GM12878 (cell line): ENCODE results near the gene CCNY. TPM values are rescaled to one million over a fixed set of nuclear protein-coding genes. Genes with fewer than 3 reads are reported as not detected.

Source experiments
- CEBPZ ChIP-seq: fragments of 150-350 bp; IDR thresholded peaks from 2 replicates; pipeline ENCODE4 v1.6.1; 2016; ENCODE audit warnings: low read depth, low read length
- CREB1 ChIP-seq: IDR thresholded peaks from 2 replicates; pipeline ENCODE4 v1.6.1; 2012; ENCODE audit warnings: low read depth, mild to moderate bottlenecking, inconsistent platforms
- E2F8 ChIP-seq: fragments of 450-650 bp; IDR thresholded peaks from 2 replicates; pipeline ENCODE4 v1.6.1; 2018; ENCODE audit warnings: mild to moderate bottlenecking, low read depth, moderate library complexity; ENCODE audit not compliant: partially characterized antibody
- YY1 ChIP-seq: IDR thresholded peaks from 2 replicates; pipeline ENCODE4 v1.6.1; 2011; ENCODE audit warnings: low read depth, mild to moderate bottlenecking, low read length
- ZNF207 ChIP-seq: fragments of 450-650 bp; IDR thresholded peaks from 2 replicates; pipeline ENCODE4 v1.6.1; 2014; ENCODE audit warnings: antibody characterized with exemption, mild to moderate bottlenecking, borderline replicate concordance
- polyA plus RNA-seq, 11 experiments: library from polyadenylated mRNA; depleted of rRNA in 4 of 11; unstranded in 6 of 11; stranded (reverse) in 5 of 11; fragments of >200 nt; fragmentation: Nextera tagmentation in 4 of 11; fragmentation: Illumina TruSeq in 1 of 11; extraction: Ambion mirVana in 4 of 11; extraction: Trizol in 1 of 11; gene quantifications; 1 replicate in 1 of 11; 2 replicates in 10 of 11; pipeline versions ENCODE4 v1.2.1 to v1.2.3, GENCODE V29; 2011 to 2016; ENCODE audit warnings: inconsistent platforms in 2 of 11, missing spikeins in 2 of 11, low read depth in 1 of 11
- total RNA-seq, 4 experiments: library from RNA; depleted of rRNA in 3 of 4; stranded (reverse); fragments of >200 nt in 3 of 4; fragmentation: Illumina TruSeq in 1 of 4; extraction: Trizol in 1 of 4; gene quantifications; 2 replicates each; pipeline versions ENCODE4 v1.2.1 to v1.2.3, GENCODE V29; 2013 to 2021

The CCNY gene
- total and polyA plus RNA-seq, 10 of the 15 experiments (the other 5 are each of a cell fraction or from before 2014, with no cell fraction given): 3.6 to 50.0 (median 26.1) TPM

GRCh38 chr10:35413985-35414861, 77.9 kb downstream of the CCNY start (continued):
- TF ChIP-seq CEBPZ (no peak), E2F8 (no peak), ZNF207 (no peak), CREB1 (no peak), YY1 (no peak)
